Body of pancreas (tissue), 4 donors: ENCODE results near the gene TRPM3.

Experiments used
- CTCF ChIP-seq, 7 experiments: fragments of 450-650 bp in 4 of 7; fragments of 200-600 bp in 3 of 7; sonication (generic) in 3 of 7; IDR thresholded peaks; one replicate each; pipeline ENCODE4 v1.5.1; 2016 to 2019; ENCODE audit warnings: antibody characterized with exemption in 7 of 7
- POLR2A ChIP-seq, 3 donors: fragments of 450-650 bp; IDR thresholded peaks; one replicate each; pipeline ENCODE4 v1.6.1; 2016; ENCODE audit warnings: antibody characterized with exemption in 3 of 3, mild to moderate bottlenecking in 2 of 3

- TF ChIP-seq CTCF (IDR thresholded peaks at IDR 0.05) (no peak), POLR2A (IDR thresholded peaks at IDR 0.05) (no peak)
Measured at GRCh38 chr9:71162126-71162525, 40.7 kb upstream of the TRPM3 start.
